ENCODE results near the gene NR6A1. TPM values are rescaled to one million over a fixed set of nuclear protein-coding genes. Genes with fewer than 3 reads are reported as not detected.

Gene NR6A1
- total and polyA plus RNA-seq, 2 of the 8 experiments (the other 6 are each of a cell fraction or from before 2014, with no cell fraction given) = 93.2 to 237 TPM

DNA sequence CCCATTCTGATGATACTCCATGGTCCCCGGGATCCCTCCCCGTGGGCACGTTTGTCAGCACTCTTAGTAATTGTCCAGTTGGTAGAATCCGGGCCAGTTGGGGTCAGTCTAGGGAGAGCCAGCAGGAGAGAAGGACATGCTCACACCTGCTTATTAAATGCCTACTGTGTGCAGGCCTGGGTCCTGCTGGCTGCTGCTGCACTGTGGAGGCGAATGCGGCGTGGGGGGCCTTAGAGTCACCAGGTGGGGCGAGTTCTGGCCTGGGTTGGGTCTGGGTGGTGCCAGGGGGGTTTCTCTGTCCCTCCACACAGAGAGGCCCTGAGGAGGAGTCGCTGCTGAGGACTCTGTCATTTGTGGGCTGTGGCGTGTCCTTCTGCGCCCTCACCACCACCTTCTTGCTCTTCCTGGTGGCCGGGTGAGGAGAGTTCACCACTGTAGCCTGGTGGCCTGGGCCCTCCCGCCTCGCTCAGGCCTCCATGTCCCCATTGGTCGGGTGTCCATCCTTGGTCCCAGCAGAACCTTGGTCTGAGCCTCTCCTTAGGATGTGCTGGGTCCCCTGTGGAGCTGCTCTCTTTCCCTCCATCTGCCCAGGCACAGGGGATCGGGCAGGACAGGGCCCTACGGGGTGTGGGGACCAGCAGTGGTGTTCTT, 303.6 kb downstream of the NR6A1 start:
- no peak overlapping the region; the same call in 1 of the 2 replicates for H4K8ac ChIP-seq (ENCODE audit: extremely low read depth, insufficient read depth, low read length)
- whole genome bisulfite sequencing, 2 experiments (ENCODE audit: extremely low coverage in 1 of 2, insufficient coverage in 1 of 2, insufficient read length in 1 of 2, insufficient replicate concordance in 2 of 2, low coverage in 1 of 2, low lambda C conversion rate in 2 of 2, missing lambda C conversion rate in 1 of 2) = 94% methylated on average over 17 of the region's 17 CpGs; no CpG with 5 or more reads in 1 of the 2 experiments
- ChIA-PET POLR2A (ENCODE audit: partially characterized antibody) (no interaction called here), CTCF (ENCODE audit: partially characterized antibody) (no interaction called here)
- H3K4me1 ChIP-seq (replicated peaks in 1 of 4; ENCODE audit: control insufficient read depth in 3 of 4, insufficient read depth in 4 of 4, low read length in 3 of 4) = no peaks in the 10 kb centered on the region
- peaks cover 2% of the 10 kb centered on the region; the same call in 1 of the 2 replicates for H3K23me2 ChIP-seq (ENCODE audit: low read depth, low read length)
- no peaks in the 10 kb centered on the region for H3K36me3 ChIP-seq (ENCODE audit: control insufficient read depth in 2 of 4, insufficient read depth in 4 of 4, low read length in 3 of 4)
- H2AFZ ChIP-seq (ENCODE audit: low read length) = no peak overlapping the region
- H2AK5ac ChIP-seq (ENCODE audit: low read depth, low read length) = no peak overlapping the region
- H3K56ac ChIP-seq (replicated peaks; ENCODE audit: insufficient read length, low read depth, low read length) = no peak overlapping the region
- H3K4ac ChIP-seq (replicated peaks; ENCODE audit: insufficient read length, low read depth, low read length) = no peak overlapping the region
- H2BK120ac ChIP-seq (replicated peaks; ENCODE audit: low read depth, low read length) = no peak overlapping the region
- H3K4me2 ChIP-seq (ENCODE audit: insufficient read depth in 1 of 2, low read depth in 2 of 2, low read length in 2 of 2) = no peak overlapping the region
- H3K27me3 ChIP-seq (replicated peaks in 1 of 4; ENCODE audit: control insufficient read depth in 3 of 4, extremely low read depth in 1 of 4, insufficient read depth in 3 of 4, low read length in 3 of 4) = no peaks in the 10 kb centered on the region; a peak in 1 of 7 replicates
- no peak overlapping the region for H4K5ac ChIP-seq (ENCODE audit: insufficient read length, low read depth, low read length)
- no peak overlapping the region for H2BK5ac ChIP-seq (ENCODE audit: low read depth, low read length)
- no peaks in the 10 kb centered on the region for H4K20me1 ChIP-seq (replicated peaks in 1 of 2; ENCODE audit: control insufficient read depth in 1 of 2, insufficient read depth in 2 of 2, low read length in 2 of 2)
- H2BK20ac ChIP-seq (ENCODE audit: low read length) = no peak overlapping the region
- H3K9me3 ChIP-seq (ENCODE audit: insufficient read depth in 2 of 2, low read depth in 1 of 2, low read length in 1 of 2) = no peaks in the 10 kb centered on the region
- no peak overlapping the region for H2BK15ac ChIP-seq (ENCODE audit: low read length)
- H3K14ac ChIP-seq (ENCODE audit: insufficient read length) = no peak overlapping the region
- H3K79me1 ChIP-seq (ENCODE audit: low read depth, low read length) = no peaks in the 10 kb centered on the region
- no peak overlapping the region for H3K27ac ChIP-seq (ENCODE audit: low read depth, low read length)
- DNase-seq (ENCODE audit: low read depth in 1 of 2, low spot score in 2 of 2) = no peak
- no peak overlapping the region for H3K23ac ChIP-seq (ENCODE audit: insufficient read length)
- no peaks in the 10 kb centered on the region for H3K79me2 ChIP-seq (ENCODE audit: control insufficient read depth in 1 of 2, insufficient read depth in 2 of 2, low read length in 2 of 2)
- H3K4me3 ChIP-seq (ENCODE audit: extremely low read depth in 1 of 4, insufficient read depth in 2 of 4, low read depth in 3 of 4, low read length in 4 of 4) = no peak overlapping the region
- no peak overlapping the region for H3K9ac ChIP-seq (replicated peaks in 1 of 4; ENCODE audit: extremely low read depth in 1 of 4, low read depth in 3 of 4, low read length in 3 of 4)
- H4K91ac ChIP-seq (replicated peaks; ENCODE audit: insufficient read length, low read length) = no peak overlapping the region
- no peak for FAIRE-seq
- no peak overlapping the region for H2BK12ac ChIP-seq (ENCODE audit: low read depth, low read length)
- no peak overlapping the region for H3K18ac ChIP-seq (ENCODE audit: extremely low read depth, low read length)
- TF ChIP-seq HDAC2 (IDR thresholded peaks at IDR 0.05; ENCODE audit: borderline replicate concordance in 1 of 2, low read depth in 2 of 2, low read length in 2 of 2) (no peak), HDAC6 (IDR thresholded peaks at IDR 0.05; ENCODE audit: low read depth, low read length) (no peak), FOSL1 (IDR thresholded peaks at IDR 0.05; ENCODE audit: insufficient read depth, low read depth, low read length) (no peak), TEAD4 (IDR thresholded peaks at IDR 0.05; ENCODE audit: low read depth, low read length) (no peak), CHD1 (IDR thresholded peaks at IDR 0.05; ENCODE audit: low read depth, low read length) (no peak), GTF2F1 (IDR thresholded peaks at IDR 0.05; ENCODE audit: borderline replicate concordance, low read depth, low read length) (no peak), CREB1 (IDR thresholded peaks at IDR 0.05) (no peak), SUZ12 (IDR thresholded peaks at IDR 0.05; ENCODE audit: low read length) (no peak), POU5F1 (IDR thresholded peaks at IDR 0.05; ENCODE audit: low read depth, low read length) (no peak), RXRA (IDR thresholded peaks at IDR 0.05; ENCODE audit: insufficient read depth, low read depth, low read length) (no peak), RFX5 (IDR thresholded peaks at IDR 0.05; ENCODE audit: borderline replicate concordance, low read depth, low read length) (no peak), BCL11A (IDR thresholded peaks at IDR 0.05; ENCODE audit: low read depth in 2 of 2, low read length in 2 of 2) (no peak)
- TF ChIP-seq, protein P1, sequence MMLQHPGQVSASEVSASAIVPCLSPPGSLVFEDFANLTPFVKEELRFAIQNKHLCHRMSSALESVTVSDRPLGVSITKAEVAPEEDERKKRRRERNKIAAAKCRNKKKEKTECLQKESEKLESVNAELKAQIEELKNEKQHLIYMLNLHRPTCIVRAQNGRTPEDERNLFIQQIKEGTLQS (IDR thresholded peaks at IDR 0.05; ENCODE audit: insufficient read depth, low read depth, low read length) = no peak

All from H1 (cell line).